ENCODE data around the gene PALD1. TPM values are rescaled to one million over a fixed set of nuclear protein-coding genes. Genes with fewer than 3 reads are reported as not detected.

Gene PALD1
- total and polyA plus RNA-seq, 8 donors, result 10.1 to 34.5 (median 24.1) TPM

- Histone ChIP-seq H3K4me3 (no peak overlapping the region), H3K9me3 (no peaks in the 10 kb centered on the region), H3K27ac (peak overlapping the region in 1 of 2 donors; percentile 53), H3K27me3 (no peaks in the 10 kb centered on the region), H3K4me1 (peaks cover 16 to 31% of the 10 kb centered on the region in 2 donors), H3K36me3 (no peaks in the 10 kb centered on the region)
- DNase-seq (peak in 2 of 4 donors; percentile 29 to 58), ATAC-seq (peak; percentile 23)
- TF ChIP-seq, protein P1, sequence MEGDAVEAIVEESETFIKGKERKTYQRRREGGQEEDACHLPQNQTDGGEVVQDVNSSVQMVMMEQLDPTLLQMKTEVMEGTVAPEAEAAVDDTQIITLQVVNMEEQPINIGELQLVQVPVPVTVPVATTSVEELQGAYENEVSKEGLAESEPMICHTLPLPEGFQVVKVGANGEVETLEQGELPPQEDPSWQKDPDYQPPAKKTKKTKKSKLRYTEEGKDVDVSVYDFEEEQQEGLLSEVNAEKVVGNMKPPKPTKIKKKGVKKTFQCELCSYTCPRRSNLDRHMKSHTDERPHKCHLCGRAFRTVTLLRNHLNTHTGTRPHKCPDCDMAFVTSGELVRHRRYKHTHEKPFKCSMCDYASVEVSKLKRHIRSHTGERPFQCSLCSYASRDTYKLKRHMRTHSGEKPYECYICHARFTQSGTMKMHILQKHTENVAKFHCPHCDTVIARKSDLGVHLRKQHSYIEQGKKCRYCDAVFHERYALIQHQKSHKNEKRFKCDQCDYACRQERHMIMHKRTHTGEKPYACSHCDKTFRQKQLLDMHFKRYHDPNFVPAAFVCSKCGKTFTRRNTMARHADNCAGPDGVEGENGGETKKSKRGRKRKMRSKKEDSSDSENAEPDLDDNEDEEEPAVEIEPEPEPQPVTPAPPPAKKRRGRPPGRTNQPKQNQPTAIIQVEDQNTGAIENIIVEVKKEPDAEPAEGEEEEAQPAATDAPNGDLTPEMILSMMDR (IDR thresholded peaks at IDR 0.05), result no peak
- intact Hi-C loops (cut with DNase I), result no loop called here
Measured at GRCh38 chr10:70575486-70575873, 96.9 kb downstream of the PALD1 start.

DNA sequence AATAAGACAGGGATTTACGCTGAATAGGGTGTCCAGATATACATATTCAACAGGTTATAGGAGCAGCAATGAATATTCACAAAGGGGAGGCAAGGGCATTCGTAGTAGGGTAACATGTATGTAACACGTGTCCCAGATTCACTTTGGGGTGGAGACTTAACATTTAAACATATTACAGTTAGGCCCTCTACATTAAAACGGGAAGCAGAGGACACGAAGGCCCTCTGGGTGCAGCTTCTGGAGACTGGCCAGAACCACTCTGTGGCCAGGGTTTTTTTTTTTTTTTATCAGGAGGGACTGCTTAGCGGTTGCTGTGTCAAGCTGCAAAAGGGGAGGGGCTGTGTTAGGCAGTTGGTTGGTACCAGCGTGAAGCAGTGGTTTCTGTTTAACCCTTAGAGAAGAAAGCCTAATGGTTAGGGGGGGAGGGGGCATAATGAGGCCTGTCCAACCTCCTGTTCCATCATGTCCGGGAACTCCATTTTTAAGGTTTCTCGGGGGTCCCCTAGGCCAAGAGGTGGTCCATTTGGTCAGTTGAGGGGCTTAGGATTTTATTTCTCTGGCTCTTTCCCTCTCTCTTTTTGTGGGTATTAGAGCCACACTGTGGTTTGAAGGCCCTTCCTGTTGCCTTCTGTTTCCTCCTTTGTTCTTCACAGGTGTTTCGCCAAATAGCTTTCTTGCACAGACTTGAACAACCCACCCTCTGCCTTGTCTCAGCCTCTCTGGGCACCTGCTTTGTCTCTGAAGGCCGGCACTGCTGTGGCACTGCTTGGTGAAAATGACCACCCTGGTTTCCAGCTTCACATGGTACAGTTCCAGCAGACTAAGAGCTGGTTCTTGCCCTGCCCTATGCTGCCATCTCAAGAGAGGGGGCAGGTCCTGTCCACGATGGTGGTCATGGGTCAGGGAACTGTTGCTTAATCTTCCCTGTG is 97.6 kb downstream of the PALD1 start:
- peak in 2 of 4 donors; percentile 72 to 78 for DNase-seq
- intact Hi-C loops (cut with DNase I), result no loop called here
- H3K27ac ChIP-seq, result peak overlapping the region in 1 of 2 donors; percentile 53

GRCh38 chr10:70576803-70577517 is 98.4 kb downstream of the PALD1 start:
- ATAC-seq, result peak; percentile 24
- H3K9me3 ChIP-seq, result no peaks in the 10 kb centered on the region
- intact Hi-C loops (cut with DNase I), result no loop called here
- TF ChIP-seq, protein P1 (IDR thresholded peaks at IDR 0.05), result no peak
- no peaks in the 10 kb centered on the region for H3K27me3 ChIP-seq
- H3K4me1 ChIP-seq, result peaks cover 16 to 31% of the 10 kb centered on the region in 2 donors
- no peaks in the 10 kb centered on the region for H3K36me3 ChIP-seq
- peak overlapping the region in 1 of 2 donors; percentile 53 for H3K27ac ChIP-seq
- no peak for DNase-seq
- no peak overlapping the region for H3K4me3 ChIP-seq

More for the DNA sequence above, 97.6 kb downstream of the PALD1 start:
- H3K4me1 ChIP-seq, result peaks cover 16 to 31% of the 10 kb centered on the region in 2 donors
- no peaks in the 10 kb centered on the region for H3K27me3 ChIP-seq
- no peak overlapping the region for H3K4me3 ChIP-seq
- TF ChIP-seq, protein P1 (IDR thresholded peaks at IDR 0.05), result no peak
- H3K36me3 ChIP-seq, result no peaks in the 10 kb centered on the region
- ATAC-seq, result peak; percentile 91
- H3K9me3 ChIP-seq, result no peaks in the 10 kb centered on the region

- Histone ChIP-seq H3K36me3 (no peaks in the 10 kb centered on the region), H3K4me3 (no peak overlapping the region), H3K27ac (peak overlapping the region in 1 of 2 donors; percentile 13), H3K27me3 (no peaks in the 10 kb centered on the region), H3K9me3 (no peaks in the 10 kb centered on the region), H3K4me1 (peaks cover 16 to 33% of the 10 kb centered on the region in 2 donors)
- TF ChIP-seq, protein P1 (IDR thresholded peaks at IDR 0.05), result no peak
- intact Hi-C loops (cut with DNase I), result no loop called here
- ATAC-seq (peak; percentile 27), DNase-seq (peak in 1 of 4 donors; percentile 44)
Measured at GRCh38 chr10:70578371-70578947, 99.9 kb downstream of the PALD1 start.

All from left lung (tissue), 10 donors.